Measurements from ENCODE around the gene DLGAP1.

The DLGAP1 gene

DNA sequence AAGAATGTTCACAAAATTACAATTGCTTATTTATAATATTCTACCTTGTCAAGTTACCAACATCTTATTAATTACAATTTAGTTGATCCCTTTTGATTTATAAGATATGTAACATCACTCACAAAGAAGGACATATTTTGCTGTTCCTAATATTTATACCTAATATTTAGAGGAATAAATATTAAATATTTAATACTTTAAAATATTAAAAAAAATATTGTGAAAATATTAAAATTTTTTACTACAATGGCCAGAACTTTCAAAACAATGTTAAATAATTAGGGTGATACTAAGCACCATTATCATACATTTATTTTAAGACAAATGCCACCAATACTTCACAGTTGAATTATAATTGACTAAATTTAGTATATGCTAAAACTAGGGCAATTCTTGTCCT lies 254.7 kb downstream of the DLGAP1 start:
- no peak for TF ChIP-seq CTCF (IDR thresholded peaks at IDR 0.05; ENCODE audit: borderline replicate concordance, control extremely low read depth, extremely low read depth, insufficient read depth, missing control alignments)
- no peak for DNase-seq (ENCODE audit: low spot score)
- in situ Hi-C loops (cut with MboI; ENCODE audit: low sequenced_read_pairs, unreplicated experiment), result no loop called here

- in situ Hi-C loops (cut with MboI; ENCODE audit: low sequenced_read_pairs, unreplicated experiment), result no loop called here
Observed at GRCh38 chr18:4198956-4199355, 256.2 kb downstream of the DLGAP1 start.

GRCh38 chr18:4196351-4196750 lies 258.8 kb downstream of the DLGAP1 start:
- in situ Hi-C loops (cut with MboI; ENCODE audit: low sequenced_read_pairs, unreplicated experiment), result no loop called here
- DNase-seq (ENCODE audit: low spot score), result no peak
- TF ChIP-seq CTCF (IDR thresholded peaks at IDR 0.05; ENCODE audit: borderline replicate concordance, control extremely low read depth, extremely low read depth, insufficient read depth, missing control alignments), result no peak

More at GRCh38 chr18:4198956-4199355, 256.2 kb downstream of the DLGAP1 start:
- TF ChIP-seq CTCF (IDR thresholded peaks at IDR 0.05; ENCODE audit: borderline replicate concordance, control extremely low read depth, extremely low read depth, insufficient read depth, missing control alignments), result no peak
- no peak for DNase-seq (ENCODE audit: low spot score)

DNA sequence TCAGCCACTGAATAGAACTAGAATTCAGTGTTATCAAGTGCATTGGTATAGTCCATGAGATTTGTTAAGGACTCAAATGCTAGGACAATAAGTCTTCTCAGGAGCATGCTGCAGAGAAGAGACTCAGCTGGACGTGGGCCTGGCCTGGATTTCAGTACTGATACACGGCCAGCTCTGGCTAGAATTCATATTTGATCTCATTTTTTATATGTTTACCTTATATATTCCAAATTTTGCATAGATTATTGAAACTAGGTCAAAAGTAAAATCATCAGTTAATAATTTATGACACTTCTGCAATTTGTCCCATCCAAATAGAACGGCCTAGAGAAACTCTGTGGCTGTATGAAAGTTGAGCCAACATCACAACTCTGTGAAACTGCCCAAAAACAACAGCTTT lies 262.0 kb downstream of the DLGAP1 start:
- DNase-seq (ENCODE audit: low spot score), result no peak
- in situ Hi-C loops (cut with MboI; ENCODE audit: low sequenced_read_pairs, unreplicated experiment), result no loop called here
- TF ChIP-seq CTCF (IDR thresholded peaks at IDR 0.05; ENCODE audit: borderline replicate concordance, control extremely low read depth, extremely low read depth, insufficient read depth, missing control alignments), result no peak

DNA sequence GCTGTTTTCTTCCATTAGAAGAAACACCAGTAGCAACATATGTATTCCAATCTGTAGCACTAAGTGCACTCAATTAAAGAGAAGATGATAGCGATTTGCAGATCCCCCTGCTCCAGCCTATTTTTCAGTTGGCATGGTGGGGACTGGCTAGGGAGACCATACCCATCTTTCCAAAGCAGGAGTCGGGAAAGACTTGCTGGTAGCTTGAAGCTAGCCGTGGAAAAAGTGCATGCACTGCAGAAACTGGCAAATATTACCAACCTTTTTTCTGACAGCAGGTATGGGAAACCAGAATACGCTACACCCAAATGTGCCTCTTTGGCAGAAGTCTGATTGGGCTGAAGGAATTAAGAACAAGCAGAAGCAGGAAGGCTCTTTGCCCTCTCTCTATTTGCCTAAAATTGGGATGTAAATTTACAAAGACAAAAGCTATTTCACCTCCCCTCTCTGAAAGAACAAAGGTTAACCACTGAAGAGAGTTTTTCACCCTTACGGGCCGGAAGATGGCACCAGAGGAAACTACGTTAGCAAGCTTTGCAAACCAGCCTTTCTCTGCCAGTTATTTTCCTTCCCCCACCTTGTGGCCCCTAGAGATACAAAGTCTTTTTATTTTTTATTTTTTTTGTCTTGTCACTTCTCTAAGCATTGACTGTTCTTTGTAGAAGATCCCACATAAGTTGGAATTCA lies 273.1 kb downstream of the DLGAP1 start:
- TF ChIP-seq CTCF (IDR thresholded peaks at IDR 0.05; ENCODE audit: borderline replicate concordance, control extremely low read depth, extremely low read depth, insufficient read depth, missing control alignments), result no peak
- in situ Hi-C loops (cut with MboI; ENCODE audit: low sequenced_read_pairs, unreplicated experiment), result no loop called here
- DNase-seq (ENCODE audit: low spot score), result no peak

- TF ChIP-seq CTCF (IDR thresholded peaks at IDR 0.05; ENCODE audit: borderline replicate concordance, control extremely low read depth, extremely low read depth, insufficient read depth, missing control alignments), result no peak
- no peak for DNase-seq (ENCODE audit: low spot score)
- in situ Hi-C loops (cut with MboI; ENCODE audit: low sequenced_read_pairs, unreplicated experiment), result no loop called here
Observed at GRCh38 chr18:4181086-4181485, 274.0 kb downstream of the DLGAP1 start.
